Endothelial cell of hepatic sinusoid (primary cell): Measurements from ENCODE around the gene SORD.
"Not testable (repeated sequence)": the region's sequence is repeated elsewhere in the genome, so short reads cannot be mapped to it uniquely, and the experiment has no call there.

Experiments
- in situ Hi-C: cut with HindIII; loops from 2 replicates; pipeline ENCODE4 v1.10.0; 2017; ENCODE audit warnings: low sequenced_read_pairs

The SORD gene

GRCh38 chr15:45023659-45024225 lies 747 bp downstream of the SORD start:
- in situ Hi-C loops = no loop called here

GRCh38 chr15:45024649-45025048 lies 1.7 kb downstream of the SORD start:
- in situ Hi-C loops = loop anchor here (5.0 kb wide), 1 partner anchor 172 kb away; no protein-coding TSS in a partner anchor

- in situ Hi-C loops = loop anchor here (5.0 kb wide), 1 partner anchor 173 kb away; no protein-coding TSS in a partner anchor
Observed at GRCh38 chr15:45025627-45026026, 2.6 kb downstream of the SORD start.

GRCh38 chr15:45026651-45027190 lies 3.7 kb downstream of the SORD start:
- in situ Hi-C loops = loop anchor here (5.0 kb wide), 1 partner anchor 174 kb away; no protein-coding TSS in a partner anchor

- in situ Hi-C loops = loop anchor here (5.0 kb wide), 1 partner anchor 175 kb away; no protein-coding TSS in a partner anchor
Observed at GRCh38 chr15:45027220-45027619, 4.2 kb downstream of the SORD start.

GRCh38 chr15:45030743-45031142 lies 7.7 kb downstream of the SORD start:
- in situ Hi-C loops = no loop called here

- in situ Hi-C loops = not testable (repeated sequence)
Observed at GRCh38 chr15:45031522-45032028, 8.6 kb downstream of the SORD start.

GRCh38 chr15:45032501-45032900 lies 9.5 kb downstream of the SORD start:
- in situ Hi-C loops = not testable (repeated sequence)

- in situ Hi-C loops = not testable (repeated sequence)
Observed at GRCh38 chr15:45034087-45034486, 11.1 kb downstream of the SORD start.

GRCh38 chr15:45034600-45035375 lies 11.8 kb downstream of the SORD start:
- in situ Hi-C loops = not testable (repeated sequence)

- in situ Hi-C loops = not testable (repeated sequence)
Observed at GRCh38 chr15:45036812-45037781, 14.1 kb downstream of the SORD start.

GRCh38 chr15:45037936-45038335 lies 14.9 kb downstream of the SORD start:
- in situ Hi-C loops = no loop called here

GRCh38 chr15:45040396-45040795 lies 17.4 kb downstream of the SORD start:
- in situ Hi-C loops = not testable (repeated sequence)

- in situ Hi-C loops = not testable (repeated sequence)
Observed at GRCh38 chr15:45041538-45041937, 18.5 kb downstream of the SORD start.

GRCh38 chr15:45042859-45043258 lies 19.9 kb downstream of the SORD start:
- in situ Hi-C loops = not testable (repeated sequence)

GRCh38 chr15:45044270-45044669 lies 21.3 kb downstream of the SORD start:
- in situ Hi-C loops = not testable (repeated sequence)

GRCh38 chr15:45048449-45048793 lies 25.4 kb downstream of the SORD start:
- in situ Hi-C loops = not testable (repeated sequence)

GRCh38 chr15:45048794-45049631 lies 26.0 kb downstream of the SORD start:
- in situ Hi-C loops = no loop called here

GRCh38 chr15:45050587-45050986 lies 27.6 kb downstream of the SORD start:
- in situ Hi-C loops = no loop called here

- in situ Hi-C loops = not testable (repeated sequence)
Observed at GRCh38 chr15:45052676-45053075, 29.7 kb downstream of the SORD start.
